MCF 10A (cell line): ENCODE data around the gene WDR18. TPM values are rescaled to one million over a fixed set of nuclear protein-coding genes. Genes with fewer than 3 reads are reported as not detected.

Experiments used
- BruUV-seq: library from RNA; stranded (reverse); fragments of 400-500 nt; replicated peaks from 2 replicates; lab custom pipeline; 2021; lab: Mats Ljungman, UMichigan
- CTCF ChIA-PET: fragments of 300-600 bp; sonication (Branson Sonifier 250); formaldehyde crosslinking; extraction: SDS; loops from one replicate; lab custom pipeline; 2021; ENCODE audit warnings: antibody characterized with exemption, inconsistent platforms; lab: Yijun Ruan, JAX
- POLR2A ChIA-PET: fragments of 300-600, 350-650 bp; sonication (Branson Sonifier 250); formaldehyde crosslinking; extraction: SDS; loops from one replicate; lab custom pipeline; 2020; ENCODE audit warnings: antibody characterized with exemption, inconsistent platforms; lab: Yijun Ruan, JAX
- DNase-seq: peaks from one replicate; pipeline ENCODE4 v3.0.0-alpha.2; 2018; ENCODE audit not compliant: unreplicated experiment
- H3K27ac Mint-ChIP-seq: one replicate; pipeline ENCODE4 v1.8.0; 2022; ENCODE audit warnings: mild to moderate bottlenecking, low read depth, mixed read lengths; ENCODE audit not compliant: unreplicated experiment
- H3K27me3 Mint-ChIP-seq: one replicate; pipeline ENCODE4 v1.8.0; 2022; ENCODE audit warnings: mixed read lengths; ENCODE audit not compliant: insufficient read depth, unreplicated experiment
- H3K36me3 Mint-ChIP-seq: one replicate; pipeline ENCODE4 v1.8.0; 2022; ENCODE audit warnings: mild to moderate bottlenecking, moderate library complexity, mixed read lengths; ENCODE audit not compliant: insufficient read depth, unreplicated experiment
- H3K4me1 Mint-ChIP-seq: one replicate; pipeline ENCODE4 v1.8.0; 2022; ENCODE audit warnings: mixed read lengths; ENCODE audit not compliant: insufficient read depth, unreplicated experiment
- H3K4me3 Mint-ChIP-seq: one replicate; pipeline ENCODE4 v1.8.0; 2022; ENCODE audit warnings: mild to moderate bottlenecking, moderate library complexity, mixed read lengths; ENCODE audit not compliant: unreplicated experiment
- H3K9me3 Mint-ChIP-seq: one replicate; pipeline ENCODE4 v1.8.0; 2022; ENCODE audit warnings: mixed read lengths; ENCODE audit not compliant: unreplicated experiment
- intact Hi-C: fragments of 100-400 bp; cut with micrococcal nuclease; formaldehyde crosslinking; loops from 2 replicates; pipeline ENCODE4 v1.14.1; 2022
- total RNA-seq: library from RNA; stranded (reverse); gene quantifications from 2 replicates; pipeline ENCODE4 v1.2.3, GENCODE V29; 2022
- TF ChIP-seq, protein P1 (sequence below): fragments of 200-600 bp; IDR thresholded peaks from one replicate; pipeline ENCODE4 v1.8.0; 2022; ENCODE audit warnings: antibody characterized with exemption, mild to moderate bottlenecking; ENCODE audit not compliant: unreplicated experiment

The WDR18 gene
- total RNA-seq, 1 experiment from 2014 or later: 96.7 TPM

DNA sequence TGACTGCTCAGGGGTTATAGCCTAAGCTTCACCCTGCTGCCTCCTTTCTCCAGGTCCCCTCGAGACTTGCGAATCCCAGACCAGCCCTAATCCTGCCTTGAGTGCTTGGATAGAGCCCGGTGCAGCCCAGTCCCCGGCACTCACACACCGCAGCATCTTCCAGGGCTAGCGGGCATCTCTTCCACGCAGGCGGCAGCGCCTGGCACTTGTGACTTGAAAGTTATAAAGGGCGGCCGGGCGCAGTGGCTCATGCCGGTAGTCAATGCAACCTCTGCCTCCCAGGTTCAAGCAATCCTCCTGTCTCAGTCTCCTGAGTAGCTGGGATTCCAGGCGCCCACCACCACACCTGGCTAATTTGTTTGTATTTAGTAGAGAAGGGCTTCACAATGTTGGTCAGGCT is 1.9 kb downstream of the WDR18 start:
- Mint-ChIP-seq H3K4me3 (no peak overlapping the region), H3K27me3 (no peaks in the 10 kb centered on the region), H3K27ac (no peak overlapping the region), H3K36me3 (peaks cover 41% of the 10 kb centered on the region), H3K9me3 (no peaks in the 10 kb centered on the region), H3K4me1 (peaks cover 11% of the 10 kb centered on the region)
- ChIA-PET CTCF (interaction anchor here (5.6 kb wide), 1 partner anchor 63 kb away, joined by 83 read pairs; no protein-coding TSS in a partner anchor), POLR2A (interaction anchor here (0.6 to 2.8 kb wide), 3 partner anchors 11 to 131 kb away, joined by 3 to 32 read pairs (median 4); no protein-coding TSS in a partner anchor)
- DNase-seq: no peak
- TF ChIP-seq, protein P1, sequence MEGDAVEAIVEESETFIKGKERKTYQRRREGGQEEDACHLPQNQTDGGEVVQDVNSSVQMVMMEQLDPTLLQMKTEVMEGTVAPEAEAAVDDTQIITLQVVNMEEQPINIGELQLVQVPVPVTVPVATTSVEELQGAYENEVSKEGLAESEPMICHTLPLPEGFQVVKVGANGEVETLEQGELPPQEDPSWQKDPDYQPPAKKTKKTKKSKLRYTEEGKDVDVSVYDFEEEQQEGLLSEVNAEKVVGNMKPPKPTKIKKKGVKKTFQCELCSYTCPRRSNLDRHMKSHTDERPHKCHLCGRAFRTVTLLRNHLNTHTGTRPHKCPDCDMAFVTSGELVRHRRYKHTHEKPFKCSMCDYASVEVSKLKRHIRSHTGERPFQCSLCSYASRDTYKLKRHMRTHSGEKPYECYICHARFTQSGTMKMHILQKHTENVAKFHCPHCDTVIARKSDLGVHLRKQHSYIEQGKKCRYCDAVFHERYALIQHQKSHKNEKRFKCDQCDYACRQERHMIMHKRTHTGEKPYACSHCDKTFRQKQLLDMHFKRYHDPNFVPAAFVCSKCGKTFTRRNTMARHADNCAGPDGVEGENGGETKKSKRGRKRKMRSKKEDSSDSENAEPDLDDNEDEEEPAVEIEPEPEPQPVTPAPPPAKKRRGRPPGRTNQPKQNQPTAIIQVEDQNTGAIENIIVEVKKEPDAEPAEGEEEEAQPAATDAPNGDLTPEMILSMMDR: no peak
- BruUV-seq: no TSS peak
- intact Hi-C loops: loop anchor here (10.0 kb wide), 1 partner anchor 131 kb away; the partner anchor contains the start of genes CFD and ELANE

DNA sequence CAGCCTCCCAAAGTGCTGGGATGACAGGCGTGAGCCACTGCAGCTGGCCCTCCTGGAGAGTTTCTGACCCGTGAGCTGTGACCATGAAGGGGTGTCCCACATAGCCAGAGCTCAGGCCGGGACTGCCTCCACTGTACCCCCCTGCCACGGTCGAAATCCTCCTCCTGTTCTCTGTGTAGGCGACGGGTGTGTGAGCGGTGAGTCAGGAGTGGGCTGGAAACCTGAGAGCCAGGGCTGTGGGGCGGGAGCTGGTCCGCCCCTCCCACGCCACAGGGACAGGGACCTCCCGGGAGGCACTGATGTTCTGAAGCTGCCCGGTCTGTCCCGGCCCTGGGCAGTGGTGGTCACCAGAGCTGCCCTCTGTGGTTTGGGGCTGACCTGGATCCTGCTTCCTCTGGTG is 3.9 kb downstream of the WDR18 start:
- BruUV-seq: no TSS peak
- Mint-ChIP-seq H3K4me3 (no peak overlapping the region), H3K36me3 (peaks cover 44% of the 10 kb centered on the region), H3K27ac (no peak overlapping the region), H3K9me3 (no peaks in the 10 kb centered on the region), H3K4me1 (peaks cover 11% of the 10 kb centered on the region), H3K27me3 (no peaks in the 10 kb centered on the region)
- intact Hi-C loops: loop anchor here (10.0 kb wide), 1 partner anchor 133 kb away; the partner anchor contains the start of genes CFD and ELANE
- TF ChIP-seq, protein P1: no peak
- no peak for DNase-seq
- ChIA-PET POLR2A (interaction anchor here (0.6 to 0.9 kb wide), 3 partner anchors 10 to 63 kb away, joined by 3 read pairs; no protein-coding TSS in a partner anchor), CTCF (interaction anchor here (0.9 kb wide), 1 partner anchor 11 kb away, joined by 3 read pairs; no protein-coding TSS in a partner anchor)

DNA sequence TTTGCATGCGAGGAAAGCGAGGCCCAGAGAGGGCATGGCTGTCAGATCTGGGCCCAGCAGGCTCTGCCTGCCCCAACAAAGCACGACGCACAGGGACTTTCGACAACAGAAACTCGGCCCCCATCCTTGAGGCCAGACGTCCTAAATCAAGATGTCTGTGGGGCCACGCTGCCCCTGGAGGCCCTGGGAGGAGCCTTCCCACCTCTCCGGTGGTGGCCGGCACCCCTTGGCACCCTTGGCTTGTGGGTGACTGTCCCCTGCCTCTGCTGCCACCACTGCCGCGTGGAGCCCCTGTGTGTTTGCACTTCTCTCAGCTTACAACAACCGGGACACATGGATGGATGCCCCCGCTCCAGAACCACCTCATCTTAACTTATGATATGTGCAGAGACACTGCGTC is 4.4 kb downstream of the WDR18 start:
- peaks cover 11% of the 10 kb centered on the region for H3K4me1 Mint-ChIP-seq
- TF ChIP-seq, protein P1: no peak
- no peak overlapping the region for H3K27ac Mint-ChIP-seq
- no TSS peak for BruUV-seq
- H3K27me3 Mint-ChIP-seq: no peaks in the 10 kb centered on the region
- no peak for DNase-seq
- POLR2A ChIA-PET: interaction anchor here (0.6 to 0.9 kb wide), 4 partner anchors 10 to 75 kb away, joined by 3 read pairs; partner anchors contain the start of gene R3HDM4
- H3K4me3 Mint-ChIP-seq: no peak overlapping the region
- peaks cover 48% of the 10 kb centered on the region for H3K36me3 Mint-ChIP-seq
- CTCF ChIA-PET: no interaction called here
- intact Hi-C loops: loop anchor here (10.0 kb wide), 1 partner anchor 134 kb away; the partner anchor contains the start of genes CFD and ELANE
- no peaks in the 10 kb centered on the region for H3K9me3 Mint-ChIP-seq

DNA sequence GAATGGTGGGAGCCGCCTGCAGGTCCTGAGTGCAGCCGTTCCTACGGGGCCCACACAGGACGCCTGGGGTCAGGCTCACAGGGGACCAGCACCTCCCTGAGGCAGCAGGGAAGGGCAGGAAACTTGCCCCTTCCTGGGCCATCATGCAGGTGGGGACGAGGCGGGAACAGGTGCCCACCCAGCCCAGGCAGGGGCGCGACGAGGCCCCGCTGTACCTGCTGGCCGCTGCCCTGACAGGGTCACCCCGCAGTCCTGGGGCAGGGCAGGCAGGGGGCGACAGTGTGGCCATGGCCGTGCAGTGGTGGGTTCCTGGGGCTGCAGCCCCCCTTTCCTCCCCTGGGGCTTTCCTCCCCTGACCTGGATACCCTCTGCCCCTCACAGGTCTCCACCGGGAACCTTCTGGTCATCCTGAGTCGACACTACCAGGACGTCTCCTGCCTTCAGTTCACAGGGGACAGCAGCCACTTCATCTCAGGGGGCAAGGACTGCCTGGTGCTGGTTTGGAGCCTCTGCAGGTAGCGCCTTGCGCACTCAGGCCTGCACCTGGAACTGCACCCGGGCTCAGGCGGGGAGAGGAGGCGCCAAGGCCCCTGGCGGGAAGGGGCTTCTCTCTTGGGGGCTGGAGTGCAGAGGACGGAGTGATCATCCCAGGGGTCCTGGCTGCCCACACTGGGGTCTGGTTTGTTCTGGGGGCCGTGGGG is 5.4 kb downstream of the WDR18 start:
- Mint-ChIP-seq H3K9me3 (no peaks in the 10 kb centered on the region), H3K4me3 (no peak overlapping the region), H3K27ac (no peak overlapping the region), H3K36me3 (peaks cover 45% of the 10 kb centered on the region), H3K27me3 (no peaks in the 10 kb centered on the region), H3K4me1 (peaks cover 11% of the 10 kb centered on the region)
- CTCF ChIA-PET: interaction anchor here (0.6 kb wide), 1 partner anchor 31 kb away, joined by 3 read pairs; no protein-coding TSS in a partner anchor
- POLR2A ChIA-PET: no interaction called here
- TF ChIP-seq, protein P1: peak; percentile 21
- no peak for DNase-seq
- intact Hi-C loops: loop anchor here (10.0 kb wide), 1 partner anchor 135 kb away; the partner anchor contains the start of genes CFD and ELANE
- no TSS peak for BruUV-seq
